K562 (cell line): ENCODE measurements around the gene ATP6V1F. TPM values are rescaled to one million over a fixed set of nuclear protein-coding genes. Genes with fewer than 3 reads are reported as not detected.

ENCODE experiments used
- ARHGAP35 ChIP-seq: fragments of 450-650 bp; IDR thresholded peaks from 2 replicates; pipeline ENCODE4 v1.6.1; 2018; ENCODE audit not compliant: partially characterized antibody
- DPF2 ChIP-seq: fragments of 450-650 bp; IDR thresholded peaks from 2 replicates; pipeline ENCODE4 v1.6.1; 2016
- GABPB2 ChIP-seq: fragments of 250-450 bp; sonication (Bioruptor Pico); conservative IDR thresholded peaks from 2 replicates; pipeline ENCODE4 v1.5.1; 2021; ENCODE audit warnings: mild to moderate bottlenecking
- MAFG ChIP-seq: fragments of 450-650 bp; conservative IDR thresholded peaks from 2 replicates; pipeline ENCODE4 v1.6.1; 2016; ENCODE audit warnings: missing genetic modification characterization, missing compliant biosample characterization
- MEF2A ChIP-seq: IDR thresholded peaks from 2 replicates; pipeline ENCODE4 v1.6.1; 2011; ENCODE audit warnings: low read depth, mild to moderate bottlenecking, low read length, moderate library complexity; ENCODE audit not compliant: control insufficient read depth
- PRDM10 ChIP-seq: fragments of 450-650 bp; IDR thresholded peaks from 2 replicates; pipeline ENCODE4 v1.6.1; 2018; ENCODE audit not compliant: partially characterized antibody
- PURB ChIP-seq: sonication (generic); formaldehyde crosslinking; IDR thresholded peaks from 2 replicates; pipeline ENCODE4 v1.9.0; 2021; ENCODE audit warnings: low read depth, mild to moderate bottlenecking, missing genetic modification reagents
- RHOXF2B ChIP-seq: fragments of 250-450 bp; sonication (Bioruptor Pico); conservative IDR thresholded peaks from 2 replicates; pipeline ENCODE4 v1.5.1; 2021
- ZNF274 ChIP-seq: IDR thresholded peaks from 2 replicates; pipeline ENCODE4 v1.6.1; 2011; ENCODE audit warnings: low read depth, mild to moderate bottlenecking, low read length, moderate library complexity, borderline replicate concordance
- ZNF431 ChIP-seq: sonication (generic); formaldehyde crosslinking; IDR thresholded peaks from 2 replicates; pipeline ENCODE4 v1.8.0; 2022; ENCODE audit warnings: mild to moderate bottlenecking, missing genetic modification reagents
- ZNF780A ChIP-seq: fragments of 250-450 bp; sonication (Bioruptor Pico); IDR thresholded peaks from 2 replicates; pipeline ENCODE4 v1.5.0; 2021; ENCODE audit warnings: mild to moderate bottlenecking
- polyA plus RNA-seq, 8 experiments: library from polyadenylated mRNA; depleted of rRNA in 4 of 8; stranded (reverse) in 5 of 8; unstranded in 3 of 8; fragments of >200 nt; fragmentation: Nextera tagmentation in 2 of 8; fragmentation: Illumina TruSeq in 1 of 8; extraction: Ambion mirVana in 2 of 8; extraction: Trizol in 1 of 8; gene quantifications; 2 replicates each; pipeline versions ENCODE4 v1.2.1 to v1.2.3, GENCODE V29; 2011 to 2014; ENCODE audit warnings: inconsistent platforms in 1 of 8, missing spikeins in 1 of 8
- total RNA-seq, 7 experiments: library from RNA; depleted of rRNA in 6 of 7; stranded (reverse); fragments of >200 nt in 6 of 7; fragmentation: Illumina TruSeq in 2 of 7; extraction: Trizol in 2 of 7; gene quantifications; 2 replicates each; pipeline versions ENCODE4 v1.2.1 to v1.2.3, GENCODE V29; 2011 to 2021; ENCODE audit warnings: low replicate concordance in 1 of 7
- TF ChIP-seq, protein P1 (sequence below), 2 experiments: fragments of 450-650 bp; formaldehyde crosslinking in 1 of 2; IDR thresholded peaks; 2 replicates each; pipeline versions ENCODE4 v1.4.0 to v1.6.1; 2014 to 2020; ENCODE audit warnings: mild to moderate bottlenecking in 2 of 2, borderline replicate concordance in 1 of 2, low read depth in 1 of 2

ATP6V1F gene
- total and polyA plus RNA-seq, 9 of the 15 experiments (the other 6 are each of a cell fraction or from before 2014, with no cell fraction given) = 206 to 1,123 (median 542) TPM

DNA sequence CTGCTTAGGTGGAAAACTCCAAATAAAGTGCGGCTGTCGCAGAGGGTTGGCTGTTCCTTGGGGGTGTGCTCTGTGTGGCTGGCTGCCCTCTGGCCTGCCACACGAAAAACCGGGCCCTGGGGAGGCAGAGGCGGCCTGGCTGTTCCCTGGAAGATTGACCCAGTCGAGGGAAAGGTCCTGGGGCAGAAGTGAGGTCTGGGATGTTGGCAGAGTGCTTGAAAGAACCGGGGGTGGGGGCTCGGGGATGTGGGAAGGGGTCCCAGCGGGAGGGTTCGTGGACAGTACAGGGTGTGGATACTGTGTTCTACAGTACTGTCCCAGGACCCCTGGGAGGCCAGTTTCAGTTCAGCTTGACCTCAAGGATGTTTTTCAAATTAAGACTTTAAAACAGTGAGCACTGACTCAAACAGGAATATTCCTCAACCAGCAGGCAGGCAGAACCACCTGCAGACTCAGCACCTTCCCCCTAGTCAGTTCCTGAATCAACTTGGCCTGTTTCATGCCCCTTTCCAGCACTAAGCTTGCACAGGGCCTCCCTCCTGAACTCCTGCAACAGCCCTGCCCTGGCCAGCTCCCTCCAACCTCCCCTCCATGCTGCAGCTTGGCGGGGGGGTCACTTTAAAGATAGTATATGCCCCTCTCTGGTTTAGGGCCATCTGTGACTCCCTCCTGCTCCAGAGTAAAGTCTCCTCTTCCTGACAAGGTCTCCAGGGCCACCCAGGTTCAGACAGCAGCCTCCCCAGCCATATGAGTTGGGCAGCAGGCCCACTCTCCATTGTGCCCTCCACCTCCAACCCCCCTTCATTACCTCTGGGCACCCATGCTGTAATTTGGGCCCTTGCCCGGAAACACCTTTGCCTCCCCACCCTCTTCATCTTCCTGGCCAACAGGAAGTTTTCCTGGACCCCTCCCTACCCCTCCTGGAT, 3.2 kb upstream of the ATP6V1F start (continued):
- TF ChIP-seq PRDM10 (peak; percentile 23), MAFG (tag) (peak; percentile 18; the same call in 1 of the 2 replicates), ZNF780A (CRISPR knock-in tag) (no peak), MEF2A (0 out of 2 replicates have a peak, but pooled peaks have one; percentile 3), DPF2 (no peak), RHOXF2B (CRISPR knock-in tag) (0 out of 2 replicates have a peak, but pooled peaks have one; percentile 39), GABPB2 (CRISPR knock-in tag) (0 out of 2 replicates have a peak, but pooled peaks have one; percentile 74), ARHGAP35 (peak; percentile 30), PURB (CRISPR knock-in tag) (0 out of 2 replicates have a peak, but pooled peaks have one; percentile 43), ZNF431 (CRISPR knock-in tag) (0 out of 2 replicates have a peak, but pooled peaks have one; percentile 43), ZNF274 (0 out of 2 replicates have a peak, but pooled peaks have one; percentile 32)
- TF ChIP-seq, protein P1, sequence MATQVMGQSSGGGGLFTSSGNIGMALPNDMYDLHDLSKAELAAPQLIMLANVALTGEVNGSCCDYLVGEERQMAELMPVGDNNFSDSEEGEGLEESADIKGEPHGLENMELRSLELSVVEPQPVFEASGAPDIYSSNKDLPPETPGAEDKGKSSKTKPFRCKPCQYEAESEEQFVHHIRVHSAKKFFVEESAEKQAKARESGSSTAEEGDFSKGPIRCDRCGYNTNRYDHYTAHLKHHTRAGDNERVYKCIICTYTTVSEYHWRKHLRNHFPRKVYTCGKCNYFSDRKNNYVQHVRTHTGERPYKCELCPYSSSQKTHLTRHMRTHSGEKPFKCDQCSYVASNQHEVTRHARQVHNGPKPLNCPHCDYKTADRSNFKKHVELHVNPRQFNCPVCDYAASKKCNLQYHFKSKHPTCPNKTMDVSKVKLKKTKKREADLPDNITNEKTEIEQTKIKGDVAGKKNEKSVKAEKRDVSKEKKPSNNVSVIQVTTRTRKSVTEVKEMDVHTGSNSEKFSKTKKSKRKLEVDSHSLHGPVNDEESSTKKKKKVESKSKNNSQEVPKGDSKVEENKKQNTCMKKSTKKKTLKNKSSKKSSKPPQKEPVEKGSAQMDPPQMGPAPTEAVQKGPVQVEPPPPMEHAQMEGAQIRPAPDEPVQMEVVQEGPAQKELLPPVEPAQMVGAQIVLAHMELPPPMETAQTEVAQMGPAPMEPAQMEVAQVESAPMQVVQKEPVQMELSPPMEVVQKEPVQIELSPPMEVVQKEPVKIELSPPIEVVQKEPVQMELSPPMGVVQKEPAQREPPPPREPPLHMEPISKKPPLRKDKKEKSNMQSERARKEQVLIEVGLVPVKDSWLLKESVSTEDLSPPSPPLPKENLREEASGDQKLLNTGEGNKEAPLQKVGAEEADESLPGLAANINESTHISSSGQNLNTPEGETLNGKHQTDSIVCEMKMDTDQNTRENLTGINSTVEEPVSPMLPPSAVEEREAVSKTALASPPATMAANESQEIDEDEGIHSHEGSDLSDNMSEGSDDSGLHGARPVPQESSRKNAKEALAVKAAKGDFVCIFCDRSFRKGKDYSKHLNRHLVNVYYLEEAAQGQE (IDR thresholded peaks at IDR 0.05; ENCODE audit: borderline replicate concordance) = 0 out of 2 replicates have a peak, but pooled peaks have one; percentile 7
- TF ChIP-seq, protein P1 (CRISPR knock-in tag; IDR thresholded peaks at IDR 0.05; ENCODE audit: low read depth) = no peak
